Measurements from ENCODE around the gene EFHC1.

Gene EFHC1

DNA sequence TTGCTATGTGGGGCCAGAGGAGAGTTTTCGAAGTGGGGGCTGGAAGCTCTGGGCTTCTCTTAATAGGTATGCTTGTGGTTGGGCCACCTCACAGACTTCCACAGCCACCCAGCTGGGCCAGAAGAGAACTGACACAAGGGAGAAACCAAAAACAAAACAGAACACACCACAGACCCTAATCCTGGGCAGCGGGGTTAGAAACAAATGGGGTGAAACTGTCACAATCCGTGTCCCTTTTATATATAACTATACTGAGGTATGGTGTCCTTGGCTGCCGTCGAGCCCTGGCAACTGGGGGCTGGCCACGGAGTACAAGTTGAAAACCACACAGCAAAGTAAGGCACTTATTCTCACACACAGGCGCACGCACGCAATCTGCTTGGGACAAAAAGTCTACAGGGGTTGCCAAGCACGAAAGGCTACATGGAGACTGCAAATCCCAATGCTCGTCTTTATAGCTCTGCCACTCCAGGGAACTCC, 78.4 kb downstream of the EFHC1 start:
- TF ChIP-seq, protein P1, sequence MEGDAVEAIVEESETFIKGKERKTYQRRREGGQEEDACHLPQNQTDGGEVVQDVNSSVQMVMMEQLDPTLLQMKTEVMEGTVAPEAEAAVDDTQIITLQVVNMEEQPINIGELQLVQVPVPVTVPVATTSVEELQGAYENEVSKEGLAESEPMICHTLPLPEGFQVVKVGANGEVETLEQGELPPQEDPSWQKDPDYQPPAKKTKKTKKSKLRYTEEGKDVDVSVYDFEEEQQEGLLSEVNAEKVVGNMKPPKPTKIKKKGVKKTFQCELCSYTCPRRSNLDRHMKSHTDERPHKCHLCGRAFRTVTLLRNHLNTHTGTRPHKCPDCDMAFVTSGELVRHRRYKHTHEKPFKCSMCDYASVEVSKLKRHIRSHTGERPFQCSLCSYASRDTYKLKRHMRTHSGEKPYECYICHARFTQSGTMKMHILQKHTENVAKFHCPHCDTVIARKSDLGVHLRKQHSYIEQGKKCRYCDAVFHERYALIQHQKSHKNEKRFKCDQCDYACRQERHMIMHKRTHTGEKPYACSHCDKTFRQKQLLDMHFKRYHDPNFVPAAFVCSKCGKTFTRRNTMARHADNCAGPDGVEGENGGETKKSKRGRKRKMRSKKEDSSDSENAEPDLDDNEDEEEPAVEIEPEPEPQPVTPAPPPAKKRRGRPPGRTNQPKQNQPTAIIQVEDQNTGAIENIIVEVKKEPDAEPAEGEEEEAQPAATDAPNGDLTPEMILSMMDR (conservative IDR thresholded peaks at IDR 0.05; ENCODE audit: low read length), result no peak
- no peak for TF ChIP-seq EZH2phosphoT487 (IDR thresholded peaks at IDR 0.05; ENCODE audit: borderline replicate concordance)
- Histone ChIP-seq H3K79me2 (ENCODE audit: insufficient read depth, low read length) (no peaks in the 10 kb centered on the region), H3K27me3 (ENCODE audit: insufficient read depth, low read length, poor library complexity, severe bottlenecking) (no peaks in the 10 kb centered on the region), H3K9me3 (ENCODE audit: insufficient read depth, low read depth, low read length) (no peaks in the 10 kb centered on the region), H3K9ac (ENCODE audit: low read depth, low read length, poor library complexity, severe bottlenecking) (no peak overlapping the region), H3K4me3 (ENCODE audit: low read length, poor library complexity, severe bottlenecking) (no peak overlapping the region), H3K4me1 (ENCODE audit: insufficient read depth, low read length, poor library complexity, severe bottlenecking) (peaks cover 14% of the 10 kb centered on the region), H4K20me1 (ENCODE audit: insufficient read depth, low read length, poor library complexity, severe bottlenecking) (no peaks in the 10 kb centered on the region), H3F3A (ENCODE audit: low read depth) (no peaks in the 10 kb centered on the region), H3K36me3 (ENCODE audit: insufficient read depth, low read length) (peaks cover 27% of the 10 kb centered on the region; the same call in 1 of the 2 replicates), H3K9me2 (replicated peaks; ENCODE audit: low read depth, low read length) (no peaks in the 10 kb centered on the region), H3K4me2 (ENCODE audit: low read depth, low read length, poor library complexity, severe bottlenecking) (no peak overlapping the region), H2AFZ (ENCODE audit: low read length) (no peak overlapping the region)

DNA sequence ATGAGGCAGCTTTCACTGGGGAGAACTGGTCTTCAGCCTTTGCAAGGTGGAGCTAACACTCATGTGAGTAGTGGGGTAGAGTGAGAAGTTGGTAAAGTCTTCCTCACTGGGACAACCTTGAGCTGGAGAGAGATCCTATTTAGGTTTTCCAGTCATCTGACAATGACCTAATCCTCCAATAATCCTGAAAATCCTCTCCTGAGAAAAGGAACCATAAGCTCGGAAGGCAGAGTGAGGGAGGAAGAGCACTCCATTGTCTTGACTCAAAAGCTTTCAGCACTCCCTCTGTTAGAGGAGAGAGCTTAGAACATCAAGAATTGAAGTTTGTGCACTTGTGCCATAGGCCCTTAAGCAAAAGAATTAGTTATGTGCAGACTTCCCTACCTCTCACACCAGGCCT, 78.9 kb downstream of the EFHC1 start:
- Histone ChIP-seq H3K36me3 (ENCODE audit: insufficient read depth, low read length) (peaks cover 31% of the 10 kb centered on the region; the same call in 1 of the 2 replicates), H4K20me1 (ENCODE audit: insufficient read depth, low read length, poor library complexity, severe bottlenecking) (no peaks in the 10 kb centered on the region), H3K9ac (ENCODE audit: low read depth, low read length, poor library complexity, severe bottlenecking) (no peak overlapping the region), H3K4me1 (ENCODE audit: insufficient read depth, low read length, poor library complexity, severe bottlenecking) (peaks cover 14% of the 10 kb centered on the region), H3K9me2 (replicated peaks; ENCODE audit: low read depth, low read length) (no peaks in the 10 kb centered on the region), H3K9me3 (ENCODE audit: insufficient read depth, low read depth, low read length) (no peaks in the 10 kb centered on the region), H3K79me2 (ENCODE audit: insufficient read depth, low read length) (no peaks in the 10 kb centered on the region), H3K4me3 (ENCODE audit: low read length, poor library complexity, severe bottlenecking) (no peak overlapping the region), H2AFZ (ENCODE audit: low read length) (no peak overlapping the region), H3F3A (ENCODE audit: low read depth) (no peaks in the 10 kb centered on the region), H3K27me3 (ENCODE audit: insufficient read depth, low read length, poor library complexity, severe bottlenecking) (no peaks in the 10 kb centered on the region), H3K4me2 (ENCODE audit: low read depth, low read length, poor library complexity, severe bottlenecking) (no peak overlapping the region)
- TF ChIP-seq, protein P1 (conservative IDR thresholded peaks at IDR 0.05; ENCODE audit: low read length), result no peak
- no peak for TF ChIP-seq EZH2phosphoT487 (IDR thresholded peaks at IDR 0.05; ENCODE audit: borderline replicate concordance)

DNA sequence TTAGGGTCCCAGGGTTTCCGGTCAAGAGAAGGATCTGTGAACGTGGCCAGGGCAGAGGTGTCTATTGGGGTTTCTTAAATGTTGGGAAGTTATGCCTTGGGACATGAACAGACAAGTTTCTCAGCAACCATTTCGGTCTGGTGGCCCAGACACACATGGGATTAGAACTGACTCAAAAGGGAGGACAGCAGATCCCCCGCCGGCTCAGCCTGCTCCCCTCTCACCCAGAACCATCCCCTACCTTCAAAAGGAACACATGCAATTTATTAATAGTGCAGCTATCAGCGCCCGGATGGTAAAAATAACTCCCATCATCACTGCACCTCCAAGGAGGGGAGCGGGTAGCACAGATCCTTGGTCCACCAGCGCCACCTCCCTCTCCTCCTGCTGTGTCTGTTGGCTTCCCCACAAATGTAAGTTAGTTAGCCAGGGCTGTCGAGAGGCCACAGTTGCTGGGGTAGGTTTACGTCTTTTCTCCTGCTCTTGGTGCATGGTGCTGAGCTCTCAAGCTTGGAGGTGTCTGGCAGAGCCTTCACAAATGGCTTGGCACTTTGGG, 79.6 kb downstream of the EFHC1 start:
- no peaks in the 10 kb centered on the region for H4K20me1 ChIP-seq (ENCODE audit: insufficient read depth, low read length, poor library complexity, severe bottlenecking)
- no peak overlapping the region for H3K9ac ChIP-seq (ENCODE audit: low read depth, low read length, poor library complexity, severe bottlenecking)
- TF ChIP-seq, protein P1 (conservative IDR thresholded peaks at IDR 0.05; ENCODE audit: low read length), result no peak
- no peak for TF ChIP-seq EZH2phosphoT487 (IDR thresholded peaks at IDR 0.05; ENCODE audit: borderline replicate concordance)
- H2AFZ ChIP-seq (ENCODE audit: low read length), result no peak overlapping the region
- H3K27me3 ChIP-seq (ENCODE audit: insufficient read depth, low read length, poor library complexity, severe bottlenecking), result no peaks in the 10 kb centered on the region
- peaks cover 39% of the 10 kb centered on the region; the same call in 1 of the 2 replicates for H3K36me3 ChIP-seq (ENCODE audit: insufficient read depth, low read length)
- H3K4me3 ChIP-seq (ENCODE audit: low read length, poor library complexity, severe bottlenecking), result no peak overlapping the region
- H3K79me2 ChIP-seq (ENCODE audit: insufficient read depth, low read length), result no peaks in the 10 kb centered on the region
- no peaks in the 10 kb centered on the region for H3K9me3 ChIP-seq (ENCODE audit: insufficient read depth, low read depth, low read length)
- peaks cover 14% of the 10 kb centered on the region for H3K4me1 ChIP-seq (ENCODE audit: insufficient read depth, low read length, poor library complexity, severe bottlenecking)
- H3K9me2 ChIP-seq (replicated peaks; ENCODE audit: low read depth, low read length), result no peaks in the 10 kb centered on the region
- no peak overlapping the region for H3K4me2 ChIP-seq (ENCODE audit: low read depth, low read length, poor library complexity, severe bottlenecking)
- no peaks in the 10 kb centered on the region for H3F3A ChIP-seq (ENCODE audit: low read depth)

Data from Loucy (cell line).